Activated T-helper 2 cell treated with anti-CD3 and anti-CD28 coated beads, Interferon-gamma antibody, Interleukin-2, Interleukin-4, amounts not matched to agents 10 μg/mL and 5 μg/mL and 100 μg/mL, durations not matched to agents 14 hours and 24 hours and 36 hours (primary cell): ENCODE results near the gene SRY. TPM values are rescaled to one million over a fixed set of nuclear protein-coding genes. Genes with fewer than 3 reads are reported as not detected.
A peak's percentile ranks its signal among the peaks of the same experiment; 100 is the strongest.
"Not testable (repeated sequence)": the region's sequence is repeated elsewhere in the genome, so short reads cannot be mapped to it uniquely, and the experiment has no call there.

Experiments used
- DNase-seq: peaks from one replicate; pipeline ENCODE4 v3.0.0; 2021; ENCODE audit warnings: low spot score
- H3K27ac Mint-ChIP-seq: one replicate; pipeline ENCODE4 v1.8.0; 2021; ENCODE audit warnings: mixed read lengths
- H3K27me3 Mint-ChIP-seq: one replicate; pipeline ENCODE4 v1.8.0; 2021; ENCODE audit warnings: low read depth, mixed read lengths
- H3K36me3 Mint-ChIP-seq: one replicate; pipeline ENCODE4 v1.8.0; 2021; ENCODE audit warnings: low read depth, mixed read lengths
- H3K4me1 Mint-ChIP-seq: one replicate; pipeline ENCODE4 v1.8.0; 2021; ENCODE audit warnings: low read depth, mixed read lengths
- H3K4me3 Mint-ChIP-seq: one replicate; pipeline ENCODE4 v1.8.0; 2021; ENCODE audit warnings: low read depth, mild to moderate bottlenecking, moderate library complexity, mixed read lengths
- H3K9me3 Mint-ChIP-seq: one replicate; pipeline ENCODE4 v1.8.0; 2021; ENCODE audit warnings: mixed read lengths
- intact Hi-C: fragments of 100-400 bp; cut with micrococcal nuclease; formaldehyde crosslinking; loops from one replicate; pipeline ENCODE4 v1.15.1; 2023
- total RNA-seq: library from RNA; stranded (reverse); gene quantifications from 2 replicates; pipeline ENCODE4 v1.2.3, GENCODE V29; 2022

Gene SRY
- total RNA-seq, result not detected in 2 replicates

DNA sequence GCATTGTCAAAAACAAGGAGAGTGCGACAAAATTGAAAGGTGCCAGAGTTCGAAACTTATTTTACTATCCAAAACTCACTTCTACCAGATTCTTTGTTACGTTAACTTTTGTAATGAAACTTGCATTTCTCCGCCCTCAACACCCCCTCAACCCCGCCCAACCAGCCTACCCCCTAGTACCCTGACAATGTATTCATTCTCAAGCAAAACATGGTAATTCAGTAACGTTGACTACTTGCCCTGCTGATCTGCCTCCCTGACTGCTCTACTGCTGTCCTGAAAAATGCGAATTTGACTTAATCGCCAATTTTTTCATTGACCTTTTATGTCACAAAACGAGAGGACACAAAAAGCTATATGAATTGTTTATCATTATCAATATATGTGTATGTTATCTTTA lies at the start of gene SRY:
Gene SRY, minus strand, starts transcription at position 83 of the 400 bp plus-strand sequence. Its CDS starts 79 bp downstream, at position 4.
- Mint-ChIP-seq H3K36me3 (no peaks in the 10 kb centered on the region), H3K9me3 (no peaks in the 10 kb centered on the region), H3K27me3 (peaks cover 46% of the 10 kb centered on the region), H3K4me3 (peak within 1 kb of the TSS; percentile 49), H3K27ac (no peak within 1 kb of the TSS), H3K4me1 (peaks cover 11% of the 10 kb centered on the region)
- intact Hi-C loops, result no loop called here
- DNase-seq, result no peak

GRCh38 chrY:2837078-2837477 lies 49.6 kb upstream of the SRY start:
- H3K9me3 Mint-ChIP-seq, result no peaks in the 10 kb centered on the region
- H3K4me1 Mint-ChIP-seq, result peaks cover 3% of the 10 kb centered on the region
- no peak overlapping the region for H3K4me3 Mint-ChIP-seq
- no peak for DNase-seq
- peaks cover 7% of the 10 kb centered on the region for H3K36me3 Mint-ChIP-seq
- peaks cover 9% of the 10 kb centered on the region for H3K27me3 Mint-ChIP-seq
- H3K27ac Mint-ChIP-seq, result no peak overlapping the region
- intact Hi-C loops, result no loop called here

- intact Hi-C loops, result no loop called here
- H3K36me3 Mint-ChIP-seq, result no peaks in the 10 kb centered on the region
- no peak overlapping the region for H3K4me3 Mint-ChIP-seq
- H3K27ac Mint-ChIP-seq, result no peak overlapping the region
- H3K27me3 Mint-ChIP-seq, result peaks cover 21% of the 10 kb centered on the region
- H3K4me1 Mint-ChIP-seq, result peaks cover 2% of the 10 kb centered on the region
- no peak for DNase-seq
- H3K9me3 Mint-ChIP-seq, result peaks cover 4% of the 10 kb centered on the region
These were observed 47.7 kb upstream of the SRY start for GRCh38 chrY:2835230-2835629.

GRCh38 chrY:2828497-2828896 lies 41.0 kb upstream of the SRY start:
- Mint-ChIP-seq H3K4me3 (no peak overlapping the region), H3K27me3 (peaks cover 17% of the 10 kb centered on the region), H3K4me1 (no peaks in the 10 kb centered on the region), H3K9me3 (peaks cover 4% of the 10 kb centered on the region), H3K36me3 (no peaks in the 10 kb centered on the region), H3K27ac (no peak overlapping the region)
- intact Hi-C loops, result no loop called here
- DNase-seq, result no peak

- no peaks in the 10 kb centered on the region for H3K9me3 Mint-ChIP-seq
- H3K4me3 Mint-ChIP-seq, result no peak overlapping the region
- H3K27ac Mint-ChIP-seq, result no peak overlapping the region
- DNase-seq, result no peak
- peaks cover 5% of the 10 kb centered on the region for H3K27me3 Mint-ChIP-seq
- H3K36me3 Mint-ChIP-seq, result no peaks in the 10 kb centered on the region
- intact Hi-C loops, result no loop called here
- peaks cover 2% of the 10 kb centered on the region for H3K4me1 Mint-ChIP-seq
These were observed 37.0 kb upstream of the SRY start for GRCh38 chrY:2824471-2824870.

DNA sequence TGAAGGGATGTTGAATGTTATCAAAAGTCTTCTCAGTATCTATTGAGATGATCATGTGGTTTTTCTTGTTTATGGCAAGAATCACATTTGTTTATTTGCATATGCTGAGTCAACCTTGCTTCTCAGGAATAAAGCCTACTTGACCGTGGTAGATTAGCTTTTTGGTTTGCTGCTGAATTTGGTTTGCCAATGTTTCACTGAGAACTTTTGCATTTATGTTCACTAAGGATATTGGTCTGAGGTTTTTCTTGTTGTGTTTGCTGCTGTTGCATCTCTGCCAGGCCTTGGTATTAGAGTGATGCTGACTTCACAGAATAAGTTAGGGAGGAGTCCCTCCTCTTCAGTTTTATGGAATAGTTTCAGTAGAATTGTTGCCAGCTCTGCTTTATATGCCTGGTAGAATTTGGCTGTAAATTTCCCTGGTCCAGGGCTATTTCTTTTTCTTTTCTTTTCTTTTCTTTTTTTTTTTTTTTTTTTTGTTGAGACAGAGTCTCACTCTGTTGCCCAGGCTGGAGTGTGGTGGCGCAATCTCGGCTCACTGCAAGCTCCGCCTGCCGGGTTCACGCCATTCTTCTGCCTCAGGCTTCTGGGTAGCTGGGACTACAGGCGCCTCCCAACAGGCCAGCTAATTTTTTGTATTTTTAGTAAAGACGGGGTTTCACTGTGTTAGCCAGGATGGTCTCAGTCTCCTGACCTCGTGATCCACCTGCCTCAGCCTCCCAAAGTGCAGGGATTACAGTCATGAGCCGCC lies 29.8 kb upstream of the SRY start:
- H3K36me3 Mint-ChIP-seq, H3K27me3 Mint-ChIP-seq, H3K9me3 Mint-ChIP-seq, H3K4me3 Mint-ChIP-seq, H3K27ac Mint-ChIP-seq, intact Hi-C loops, DNase-seq: not testable (repeated sequence)
- H3K4me1 Mint-ChIP-seq, result peaks cover 10% of the 10 kb centered on the region

DNA sequence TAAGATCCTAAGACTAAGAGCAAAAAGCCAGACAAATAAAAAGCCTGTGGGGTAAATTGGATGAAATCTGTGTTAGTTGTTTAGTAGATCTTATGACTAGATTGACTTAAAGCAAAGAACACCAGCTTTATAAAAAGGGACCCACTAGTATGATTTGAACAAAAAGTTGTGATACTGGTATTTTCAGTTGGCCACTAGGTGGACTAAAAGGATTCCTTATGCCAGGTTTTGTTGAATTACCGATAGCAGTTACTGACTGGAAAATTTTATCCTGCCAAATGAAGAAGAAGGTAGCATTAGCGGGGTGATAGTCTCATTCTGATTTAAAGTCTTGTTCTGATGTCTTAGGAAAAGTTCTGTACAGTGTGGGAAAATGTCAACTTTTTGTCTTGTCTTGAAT lies 12.8 kb upstream of the SRY start:
- H3K9me3 Mint-ChIP-seq, result no peaks in the 10 kb centered on the region
- no peak overlapping the region for H3K4me3 Mint-ChIP-seq
- H3K4me1 Mint-ChIP-seq, result peaks cover 13% of the 10 kb centered on the region
- H3K36me3 Mint-ChIP-seq, result no peaks in the 10 kb centered on the region
- no peak overlapping the region for H3K27ac Mint-ChIP-seq
- intact Hi-C loops, result no loop called here
- H3K27me3 Mint-ChIP-seq, result peaks cover 17% of the 10 kb centered on the region
- DNase-seq, result no peak

GRCh38 chrY:2797991-2798390 lies 10.5 kb upstream of the SRY start:
- intact Hi-C loops, result no loop called here
- no peak for DNase-seq
- Mint-ChIP-seq H3K27ac (no peak overlapping the region), H3K4me3 (no peak overlapping the region), H3K27me3 (peaks cover 11% of the 10 kb centered on the region), H3K36me3 (no peaks in the 10 kb centered on the region), H3K9me3 (no peaks in the 10 kb centered on the region), H3K4me1 (peaks cover 8% of the 10 kb centered on the region)

- H3K9me3 Mint-ChIP-seq, result no peaks in the 10 kb centered on the region
- peaks cover 10% of the 10 kb centered on the region for H3K27me3 Mint-ChIP-seq
- H3K27ac Mint-ChIP-seq, result no peak overlapping the region
- intact Hi-C loops, result no loop called here
- no peak for DNase-seq
- H3K4me1 Mint-ChIP-seq, result peaks cover 2% of the 10 kb centered on the region
- no peaks in the 10 kb centered on the region for H3K36me3 Mint-ChIP-seq
- no peak overlapping the region for H3K4me3 Mint-ChIP-seq
These were observed 9.6 kb upstream of the SRY start for GRCh38 chrY:2796977-2797523.

DNA sequence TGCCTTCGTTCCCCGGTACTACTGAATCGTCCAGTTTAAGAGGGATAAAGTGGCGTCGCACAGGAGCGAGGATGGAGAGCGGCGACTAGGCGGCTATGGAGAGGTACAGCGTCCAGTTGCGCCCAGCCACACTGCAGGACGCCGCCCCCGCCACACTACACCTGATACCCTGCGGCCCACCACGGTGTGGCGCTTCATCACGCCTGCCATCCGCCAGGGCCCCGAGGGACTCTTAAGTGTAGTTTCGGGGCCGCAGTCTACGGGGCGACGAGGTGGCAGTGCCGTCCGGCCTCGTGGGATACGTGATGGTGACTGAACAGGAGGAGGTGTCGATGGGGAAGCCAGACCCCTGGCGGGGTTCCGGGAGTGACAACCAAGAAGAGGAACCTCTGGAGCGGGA lies 2.3 kb upstream of the SRY start:
- Mint-ChIP-seq H3K4me1 (peaks cover 11% of the 10 kb centered on the region), H3K27ac (no peak overlapping the region), H3K9me3 (no peaks in the 10 kb centered on the region), H3K4me3 (peak overlapping the region; percentile 26), H3K36me3 (no peaks in the 10 kb centered on the region), H3K27me3 (peaks cover 46% of the 10 kb centered on the region)
- DNase-seq, result no peak
- intact Hi-C loops, result no loop called here

DNA sequence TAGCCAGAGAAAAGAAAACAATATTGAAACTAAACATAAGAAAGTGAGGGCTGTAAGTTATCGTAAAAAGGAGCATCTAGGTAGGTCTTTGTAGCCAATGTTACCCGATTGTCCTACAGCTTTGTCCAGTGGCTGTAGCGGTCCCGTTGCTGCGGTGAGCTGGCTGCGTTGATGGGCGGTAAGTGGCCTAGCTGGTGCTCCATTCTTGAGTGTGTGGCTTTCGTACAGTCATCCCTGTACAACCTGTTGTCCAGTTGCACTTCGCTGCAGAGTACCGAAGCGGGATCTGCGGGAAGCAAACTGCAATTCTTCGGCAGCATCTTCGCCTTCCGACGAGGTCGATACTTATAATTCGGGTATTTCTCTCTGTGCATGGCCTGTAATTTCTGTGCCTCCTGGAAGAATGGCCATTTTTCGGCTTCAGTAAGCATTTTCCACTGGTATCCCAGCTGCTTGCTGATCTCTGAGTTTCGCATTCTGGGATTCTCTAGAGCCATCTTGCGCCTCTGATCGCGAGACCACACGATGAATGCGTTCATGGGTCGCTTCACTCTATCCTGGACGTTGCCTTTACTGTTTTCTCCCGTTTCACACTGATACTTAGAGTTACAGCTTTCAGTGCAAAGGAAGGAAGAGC lies 488 bp downstream of the SRY start:
- H3K4me3 Mint-ChIP-seq, result peak overlapping the region; percentile 49
- intact Hi-C loops, result no loop called here
- H3K4me1 Mint-ChIP-seq, result peaks cover 11% of the 10 kb centered on the region
- H3K36me3 Mint-ChIP-seq, result no peaks in the 10 kb centered on the region
- no peak for DNase-seq
- H3K27ac Mint-ChIP-seq, result no peak overlapping the region
- H3K27me3 Mint-ChIP-seq, result peaks cover 44% of the 10 kb centered on the region
- H3K9me3 Mint-ChIP-seq, result no peaks in the 10 kb centered on the region
